GM18507 (cell line): ENCODE results near the gene CACNA2D4.

Experiments used
- DNase-seq: peaks from one replicate; pipeline ENCODE4 v3.0.0; 2011; ENCODE audit warnings: low read depth; ENCODE audit not compliant: insufficient read length; ENCODE audit errors: extremely low spot score
- FAIRE-seq: peaks from 2 replicates; lab custom pipeline; 2011; peaks lifted over from hg19 to GRCh38; lab: Jason Lieb, UNC

CACNA2D4 gene

DNA sequence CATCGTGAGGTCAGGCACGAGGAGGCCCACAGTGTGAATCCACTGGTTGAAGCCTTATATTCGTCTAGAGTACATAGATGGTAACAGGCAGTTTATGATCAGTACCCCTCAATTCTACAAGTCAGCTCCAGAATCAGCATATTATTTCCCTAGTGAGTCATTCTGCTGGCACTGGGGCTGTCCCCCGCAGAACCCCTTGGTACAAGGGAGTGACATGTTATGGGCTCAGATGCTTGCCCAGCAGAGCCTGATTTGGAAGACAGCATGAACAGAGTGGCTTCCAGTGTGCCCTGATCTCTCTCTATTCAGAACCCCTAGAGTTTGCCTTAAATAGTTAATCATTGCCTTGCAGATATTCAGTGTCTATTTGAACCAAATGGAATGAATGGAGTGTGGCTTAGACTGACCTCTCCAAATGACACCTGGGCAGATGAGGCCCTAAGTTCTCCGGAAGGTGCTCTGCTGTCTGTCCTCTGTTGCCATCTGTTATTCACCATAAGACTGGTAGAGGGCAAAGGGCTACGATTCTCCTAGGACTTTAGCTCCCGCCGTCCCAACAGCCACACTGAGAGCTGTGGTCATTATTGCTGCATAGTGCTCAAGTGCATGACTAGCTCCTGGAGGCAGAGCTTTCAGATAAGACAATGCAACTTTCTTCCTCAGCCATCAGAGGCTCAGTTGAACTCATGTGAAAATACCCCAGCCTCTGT is 41.1 kb downstream of the CACNA2D4 start:
- FAIRE-seq (no peak), DNase-seq (no peak)

DNA sequence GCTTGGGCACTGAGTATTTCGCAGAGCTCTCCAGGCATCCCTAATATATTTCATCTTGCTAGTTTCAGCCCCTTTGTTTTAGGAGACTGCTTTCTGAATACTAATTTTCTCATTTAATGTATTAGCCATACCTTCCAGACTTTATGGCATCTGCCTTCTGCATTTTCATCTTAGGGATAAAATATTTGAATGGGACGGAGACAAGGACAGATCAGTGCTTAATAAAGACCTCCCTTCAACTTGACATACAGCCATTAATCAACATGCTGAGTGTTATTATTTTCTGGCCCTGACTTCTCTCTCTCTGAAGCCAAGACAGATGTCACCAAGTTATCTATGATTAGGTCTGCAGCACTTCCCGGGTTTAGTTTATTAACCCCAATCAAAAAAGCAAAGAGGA is 42.4 kb downstream of the CACNA2D4 start:
- no peak for DNase-seq
- no peak for FAIRE-seq

DNA sequence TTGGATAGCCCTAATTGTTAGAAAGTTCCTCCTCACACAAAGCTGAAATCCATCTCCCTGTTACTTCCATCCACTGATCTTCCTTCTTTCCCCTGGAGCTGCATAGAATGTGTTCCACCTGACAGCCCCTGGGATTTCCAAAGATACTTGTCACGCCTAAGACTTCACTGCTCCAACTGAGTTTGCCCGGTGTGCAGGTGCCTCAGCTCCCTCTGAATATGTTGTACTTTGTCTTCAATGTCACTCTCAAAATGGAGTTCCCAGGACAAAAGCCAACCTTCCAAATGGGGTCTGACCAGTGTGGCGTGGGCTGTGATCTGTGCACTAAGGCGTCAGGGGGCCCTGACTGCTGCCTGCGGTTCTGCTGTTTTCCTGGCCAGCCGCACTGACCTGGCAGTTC is 42.8 kb downstream of the CACNA2D4 start:
- DNase-seq (no peak), FAIRE-seq (no peak)

DNA sequence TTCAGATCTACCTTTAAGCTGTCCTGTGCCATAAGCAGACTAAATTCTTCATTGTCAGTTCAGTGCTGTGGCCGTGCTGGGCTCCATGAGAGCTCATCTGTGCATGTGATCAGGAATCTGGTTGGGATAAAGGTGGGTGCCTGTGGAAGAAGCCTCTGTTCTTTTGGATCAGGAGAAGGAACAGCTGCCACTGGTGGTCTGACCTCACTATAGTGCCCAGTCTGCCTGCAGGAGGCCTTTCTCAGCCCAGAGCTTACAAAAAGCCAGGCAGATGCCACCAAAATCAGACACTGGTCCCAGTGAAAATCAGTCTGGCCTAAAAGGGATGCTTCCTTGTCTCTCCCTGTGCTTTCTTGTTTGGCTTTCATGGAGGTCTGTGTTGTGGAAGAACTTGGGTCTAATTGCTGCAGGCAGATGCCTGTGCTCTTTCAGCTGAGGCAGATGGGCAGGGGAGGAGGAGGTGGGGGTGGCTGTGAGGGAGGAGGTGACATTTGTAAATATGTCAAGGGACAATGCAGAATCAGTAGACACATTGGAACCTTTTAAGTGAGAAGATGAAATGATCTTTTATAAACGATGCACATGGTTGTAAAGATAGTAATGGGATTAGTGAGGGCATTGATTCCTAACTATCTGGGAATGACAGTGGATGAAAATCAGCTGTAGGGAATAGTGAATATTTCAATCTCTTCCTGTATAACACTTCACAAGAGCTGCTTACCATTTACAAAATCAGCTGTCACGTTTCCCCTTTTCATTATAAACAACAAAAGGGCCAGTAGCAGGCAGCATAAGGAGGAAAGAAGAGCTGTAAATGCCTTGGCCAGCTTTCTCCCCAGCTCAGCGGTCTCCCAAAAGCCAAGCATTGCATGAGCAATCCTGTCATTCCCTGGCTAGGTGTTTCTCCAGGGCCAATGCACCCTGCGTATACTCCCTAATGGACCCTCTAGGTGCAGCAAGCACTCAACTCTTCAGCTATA is 44.6 kb downstream of the CACNA2D4 start:
- FAIRE-seq = no peak
- no peak for DNase-seq

DNA sequence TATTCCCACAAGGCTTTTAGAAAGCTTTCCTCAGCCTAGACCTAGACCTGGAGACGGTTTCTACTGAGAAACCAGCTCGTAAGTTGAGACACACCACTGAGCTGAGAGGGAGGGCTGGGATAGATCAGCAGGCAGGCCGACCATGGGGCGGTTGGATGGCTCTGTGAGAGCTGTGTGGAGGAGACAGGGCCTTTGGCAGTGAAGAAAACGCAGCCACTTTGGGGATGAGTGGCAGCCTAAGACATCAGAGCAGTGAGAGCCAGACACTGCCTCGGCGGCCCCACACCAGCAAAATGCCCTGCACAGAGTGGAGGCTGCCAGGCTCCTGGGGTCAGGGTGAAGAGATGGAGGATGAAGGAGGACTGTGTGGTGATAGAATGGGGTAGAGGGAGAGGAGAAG is 46.0 kb downstream of the CACNA2D4 start:
- DNase-seq = no peak
- FAIRE-seq = no peak

GRCh38 chr12:1872001-1872400 is 46.5 kb downstream of the CACNA2D4 start:
- no peak for FAIRE-seq

GRCh38 chr12:1870998-1871917 is 47.2 kb downstream of the CACNA2D4 start:
- FAIRE-seq = no peak

More at GRCh38 chr12:1872001-1872400, 46.5 kb downstream of the CACNA2D4 start:
- DNase-seq = no peak

GRCh38 chr12:1870086-1870485 is 48.4 kb downstream of the CACNA2D4 start:
- DNase-seq = no peak
- no peak for FAIRE-seq

More at GRCh38 chr12:1870998-1871917, 47.2 kb downstream of the CACNA2D4 start:
- DNase-seq = no peak

GRCh38 chr12:1869145-1869544 is 49.3 kb downstream of the CACNA2D4 start:
- DNase-seq (no peak), FAIRE-seq (no peak)

GRCh38 chr12:1865284-1865866 is 53.1 kb downstream of the CACNA2D4 start:
- FAIRE-seq (no peak), DNase-seq (no peak)

DNA sequence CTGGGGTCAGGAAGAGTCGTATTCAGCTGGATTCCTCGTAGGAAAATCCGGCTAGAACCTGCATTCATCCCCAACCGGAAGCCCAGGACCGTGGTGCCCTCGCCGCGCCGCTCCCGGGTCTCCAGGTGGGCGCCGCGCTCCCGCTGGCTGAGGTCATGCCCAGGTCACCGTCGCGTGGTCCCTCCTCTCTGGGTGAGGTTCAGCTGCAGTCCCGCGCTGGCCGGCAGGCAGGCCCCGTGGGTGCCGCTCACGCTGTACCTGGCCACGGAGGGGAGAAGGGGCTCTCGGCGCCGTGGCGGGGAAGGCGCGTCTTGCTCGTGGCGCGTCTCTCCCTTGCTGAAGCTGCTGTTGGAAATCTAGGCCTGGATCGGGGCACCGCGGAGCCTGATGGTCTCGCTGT is 53.6 kb downstream of the CACNA2D4 start:
- no peak for FAIRE-seq
- DNase-seq = no peak

GRCh38 chr12:1864456-1864855 is 54.0 kb downstream of the CACNA2D4 start:
- DNase-seq = no peak

DNA sequence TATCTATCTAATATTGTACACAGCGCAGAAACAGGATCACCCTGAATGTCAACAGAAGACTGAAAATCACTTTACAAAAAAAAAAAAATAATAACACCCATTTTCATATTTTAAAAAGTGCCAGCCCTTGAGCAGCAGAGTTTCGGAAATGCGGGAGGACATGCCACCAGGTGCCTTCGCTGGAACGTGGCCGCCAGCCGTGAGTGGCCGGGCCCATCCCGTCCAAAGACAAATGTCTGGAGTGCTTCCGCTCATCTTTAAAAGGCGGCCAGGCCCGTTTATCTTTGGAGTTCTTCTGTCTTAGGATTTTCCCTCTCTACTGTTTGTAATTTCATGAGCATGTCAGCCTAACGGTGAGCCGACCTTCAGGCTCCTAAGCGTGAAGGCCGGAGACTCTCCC is 54.6 kb downstream of the CACNA2D4 start:
- no peak for FAIRE-seq

More at GRCh38 chr12:1864456-1864855, 54.0 kb downstream of the CACNA2D4 start:
- no peak for FAIRE-seq

GRCh38 chr12:1862973-1863372 is 55.5 kb downstream of the CACNA2D4 start:
- no peak for DNase-seq
- FAIRE-seq = no peak

More for the DNA sequence above, 54.6 kb downstream of the CACNA2D4 start:
- no peak for DNase-seq

DNA sequence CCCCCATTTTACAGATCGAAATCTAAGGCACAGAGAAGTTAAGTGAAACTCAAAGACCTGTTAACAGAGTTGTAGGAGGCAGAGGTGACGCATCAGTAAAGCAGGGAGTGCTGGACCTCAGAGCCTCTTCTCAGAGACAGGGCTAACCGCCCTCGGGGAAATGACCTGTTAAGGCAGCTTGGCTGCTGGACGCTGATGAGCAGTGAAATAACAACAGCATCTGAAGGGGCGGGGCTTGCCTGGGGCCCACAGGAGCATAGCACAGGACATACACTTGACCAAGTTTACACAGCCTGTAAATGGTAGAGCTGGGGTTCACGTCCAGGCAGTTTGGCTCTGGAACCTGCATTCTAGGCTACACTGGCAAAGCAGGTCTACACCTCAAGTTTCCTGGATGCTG is 58.8 kb downstream of the CACNA2D4 start:
- DNase-seq (no peak), FAIRE-seq (no peak)

DNA sequence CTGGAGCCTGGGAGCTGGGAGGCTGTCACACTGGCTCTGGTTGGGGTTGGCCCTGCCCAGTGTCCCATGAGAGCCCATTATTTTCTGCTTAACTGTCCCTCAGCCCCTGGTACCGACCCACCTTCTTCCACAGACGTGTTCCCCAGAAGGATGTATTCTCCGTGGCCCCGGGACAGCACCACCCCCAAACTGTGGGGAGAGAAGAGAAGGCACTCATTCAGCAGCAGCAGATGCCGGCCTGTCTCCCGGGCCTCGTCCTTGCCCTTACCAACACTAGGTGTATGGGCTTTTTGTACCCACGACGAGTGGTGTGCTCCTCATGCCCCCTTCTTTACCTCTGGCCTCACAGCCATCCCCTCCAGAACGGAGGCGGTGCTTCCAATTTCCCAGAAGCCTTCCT is 60.0 kb downstream of the CACNA2D4 start:
- DNase-seq = no peak
- FAIRE-seq = no peak

- no peak for DNase-seq
- FAIRE-seq = no peak
These were observed 60.6 kb downstream of the CACNA2D4 start for GRCh38 chr12:1857821-1858220.

GRCh38 chr12:1857086-1857485 is 61.4 kb downstream of the CACNA2D4 start:
- no peak for FAIRE-seq
- DNase-seq = no peak

DNA sequence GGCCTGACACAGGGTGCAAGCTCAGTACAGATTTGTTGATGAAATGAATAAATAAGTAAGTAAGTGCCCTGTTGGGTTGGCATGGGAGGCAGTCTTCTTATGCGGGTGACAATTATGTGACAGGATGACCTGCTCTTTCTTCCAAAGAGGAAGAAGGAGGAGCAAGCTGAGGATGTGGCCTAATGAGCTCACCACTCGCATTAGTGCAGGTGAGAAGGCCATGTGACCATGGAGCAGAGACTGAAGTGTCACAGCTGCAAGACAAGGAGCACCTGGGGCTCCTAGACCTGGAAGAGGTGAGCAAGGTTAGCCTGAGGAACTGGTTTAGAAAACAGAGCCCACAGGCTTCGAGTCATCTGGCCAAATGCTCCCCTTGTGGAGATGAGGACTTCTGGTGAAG is 63.2 kb downstream of the CACNA2D4 start:
- DNase-seq (no peak), FAIRE-seq (no peak)
